Esophagus squamous epithelium (tissue), 4 donors: Measurements from ENCODE around the gene CAMTA1.

Experiments used
- CTCF ChIP-seq, 6 experiments: fragments of 450-650 bp in 4 of 6; fragments of 200-600 bp in 2 of 6; sonication (generic) in 2 of 6; IDR thresholded peaks; one replicate each; pipeline ENCODE4 v1.5.1; 2016 to 2019; ENCODE audit warnings: antibody characterized with exemption in 6 of 6, mild to moderate bottlenecking in 4 of 6, moderate library complexity in 4 of 6
- POLR2A ChIP-seq, 4 donors: fragments of 450-650 bp; IDR thresholded peaks; one replicate each; pipeline ENCODE4 v1.6.1; 2017; ENCODE audit warnings: antibody characterized with exemption in 4 of 4, mild to moderate bottlenecking in 4 of 4, moderate library complexity in 3 of 4

GRCh38 chr1:7062346-7063061 is 277.2 kb downstream of the CAMTA1 start:
- TF ChIP-seq CTCF (IDR thresholded peaks at IDR 0.05) = no peak
- no peak for TF ChIP-seq POLR2A (IDR thresholded peaks at IDR 0.05)
